KOPT-K1 (cell line): ENCODE measurements around the gene ANKRD33B.
A peak's percentile ranks its signal among the peaks of the same experiment; 100 is the strongest.
"Not testable (repeated sequence)": the region's sequence is repeated elsewhere in the genome, so short reads cannot be mapped to it uniquely, and the experiment has no call there.

Experiments used
- H3K27ac ChIP-seq: fragments of 200-600 bp; sonication (generic); 2 replicates; pipeline ENCODE4 v1.5.1; 2016; ENCODE audit warnings: antibody characterized with exemption, mild to moderate bottlenecking, low read depth, low read length; ENCODE audit not compliant: poor library complexity, severe bottlenecking
- H3K36me3 ChIP-seq: fragments of 200-600 bp; sonication (generic); 2 replicates; pipeline ENCODE4 v1.5.1; 2017; ENCODE audit warnings: antibody characterized with exemption, mild to moderate bottlenecking, low read length, moderate library complexity; ENCODE audit not compliant: insufficient read depth
- H3K9me3 ChIP-seq: fragments of 200-600 bp; sonication (generic); 2 replicates; pipeline ENCODE4 v1.5.1; 2017; ENCODE audit warnings: antibody characterized with exemption, low read length, mild to moderate bottlenecking; ENCODE audit not compliant: insufficient read depth, poor library complexity, severe bottlenecking

Gene ANKRD33B

DNA sequence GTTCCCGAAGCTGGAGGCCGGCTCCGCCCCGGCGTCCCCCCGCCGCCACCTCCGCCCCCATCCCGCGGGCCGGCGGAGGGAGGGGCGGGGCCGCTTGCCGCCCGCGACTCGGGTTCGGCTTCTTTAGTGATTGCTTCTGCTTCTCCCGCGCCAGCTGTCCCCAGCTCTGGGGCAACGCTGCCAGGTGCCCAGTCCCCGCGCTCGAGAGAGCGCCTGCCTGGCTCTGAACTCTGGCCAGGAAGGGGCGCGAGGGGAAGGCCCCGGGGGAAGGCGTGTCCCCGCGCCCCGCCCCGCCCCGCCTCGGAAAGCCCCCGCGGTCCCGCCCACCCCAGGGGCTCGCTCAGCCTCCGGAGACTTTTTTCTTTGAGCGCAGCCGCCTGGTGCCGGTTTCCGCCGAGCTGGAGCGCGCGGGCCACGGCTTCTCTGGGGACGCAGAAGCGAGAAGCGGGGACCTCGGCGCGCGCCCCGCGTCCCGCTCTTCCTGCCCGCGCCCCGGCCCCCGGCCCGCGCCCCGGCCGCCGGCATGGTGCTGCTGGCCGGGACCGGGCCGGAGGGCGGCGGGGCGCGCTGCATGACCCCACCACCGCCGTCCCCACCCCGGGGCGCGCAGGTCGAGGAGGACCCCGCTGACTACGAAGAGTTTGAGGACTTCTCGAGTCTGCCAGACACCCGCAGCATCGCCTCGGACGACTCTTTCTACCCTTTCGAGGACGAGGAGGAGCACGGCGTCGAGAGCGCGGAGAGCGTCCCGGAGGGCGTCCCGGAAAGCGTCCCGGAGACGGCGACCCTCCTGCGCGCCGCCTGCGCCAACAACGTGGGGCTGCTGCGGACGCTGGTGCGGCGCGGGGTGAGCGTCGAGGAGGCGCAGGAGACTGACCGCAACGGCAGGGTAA lies at the start of gene ANKRD33B:
ANKRD33B (plus strand) TSS at position 126 of the 893 bp plus-strand sequence; CDS start at position 524, 398 bp downstream.
- Histone ChIP-seq H3K27ac (peak within 1 kb of the TSS; percentile 58), H3K9me3 (no peaks in the 10 kb centered on the region), H3K36me3 (no peaks in the 10 kb centered on the region)

DNA sequence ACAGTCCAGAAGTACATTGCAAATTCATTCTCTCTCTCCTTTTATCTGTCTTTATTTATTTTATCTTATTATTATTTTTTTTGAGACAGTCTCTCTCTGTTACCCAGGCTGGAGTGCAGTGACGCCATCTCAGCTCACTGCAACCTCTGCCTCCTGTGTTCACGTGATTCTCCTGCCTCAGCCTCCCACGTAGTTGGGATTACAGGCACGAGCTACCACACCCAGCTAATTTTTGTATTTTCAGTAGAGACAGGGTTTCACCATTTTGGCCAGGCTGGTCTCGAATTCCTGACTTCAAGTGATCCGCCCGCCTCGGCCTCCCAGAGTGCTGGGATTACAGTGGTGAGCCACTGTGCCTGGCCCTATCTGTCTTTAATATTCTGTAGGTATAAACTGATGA lies 49.3 kb upstream of the ANKRD33B start:
- not testable (repeated sequence) for H3K36me3 ChIP-seq

GRCh38 chr5:10515492-10515891 lies 48.4 kb upstream of the ANKRD33B start:
- no peak overlapping the region for H3K27ac ChIP-seq
- H3K9me3 ChIP-seq = no peaks in the 10 kb centered on the region
- H3K36me3 ChIP-seq = no peaks in the 10 kb centered on the region

More for the DNA sequence above, 49.3 kb upstream of the ANKRD33B start:
- not testable (repeated sequence) for H3K27ac ChIP-seq, H3K9me3 ChIP-seq

DNA sequence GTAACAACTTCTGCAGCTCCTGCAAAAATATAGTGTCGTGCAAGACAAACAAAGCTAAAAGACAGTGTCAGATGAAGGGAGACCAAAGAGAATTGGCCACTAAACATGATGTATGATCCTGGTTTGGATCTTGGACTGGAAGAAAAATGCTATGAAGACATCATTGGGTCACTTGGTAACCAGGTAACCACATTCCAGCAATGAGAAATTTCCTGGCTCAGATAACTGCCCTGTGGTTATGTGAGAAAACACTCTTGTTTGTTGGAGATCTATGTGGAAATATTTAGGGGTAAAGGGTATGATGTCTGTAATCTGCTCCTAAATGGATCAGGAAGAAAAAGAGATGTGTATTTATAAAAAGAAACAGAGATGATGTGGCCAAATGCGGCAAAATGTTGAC lies 45.5 kb upstream of the ANKRD33B start:
- H3K27ac ChIP-seq = no peak overlapping the region
- H3K36me3 ChIP-seq = no peaks in the 10 kb centered on the region
- peaks cover 18% of the 10 kb centered on the region for H3K9me3 ChIP-seq

DNA sequence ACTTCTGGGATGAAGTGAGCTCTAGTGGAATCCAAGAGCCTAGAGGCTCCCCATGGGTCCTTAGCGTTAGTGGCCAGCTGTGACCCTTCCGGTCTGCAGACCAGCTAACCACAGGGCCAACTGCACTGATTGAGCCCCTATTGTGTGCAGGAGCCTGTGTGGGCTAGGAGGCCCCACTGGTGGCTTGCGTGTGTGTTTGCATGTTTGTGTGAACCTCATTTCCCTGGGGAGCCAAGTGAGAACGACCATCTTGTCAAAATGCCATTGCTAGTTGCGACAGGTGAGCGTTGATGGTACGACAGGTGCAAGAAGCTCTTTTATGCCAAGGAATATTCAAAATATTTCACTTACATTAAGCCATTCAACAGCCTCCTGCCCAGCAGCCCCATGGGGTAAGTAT lies 44.1 kb upstream of the ANKRD33B start:
- Histone ChIP-seq H3K36me3 (no peaks in the 10 kb centered on the region), H3K27ac (no peak overlapping the region), H3K9me3 (peaks cover 23% of the 10 kb centered on the region)

GRCh38 chr5:10520706-10521105 lies 43.2 kb upstream of the ANKRD33B start:
- no peaks in the 10 kb centered on the region for H3K36me3 ChIP-seq
- peaks cover 23% of the 10 kb centered on the region for H3K9me3 ChIP-seq
- no peak overlapping the region for H3K27ac ChIP-seq

GRCh38 chr5:10521466-10522223 lies 42.2 kb upstream of the ANKRD33B start:
- H3K36me3 ChIP-seq = no peaks in the 10 kb centered on the region
- H3K9me3 ChIP-seq = peaks cover 23% of the 10 kb centered on the region
- no peak overlapping the region for H3K27ac ChIP-seq

GRCh38 chr5:10522224-10522611 lies 41.7 kb upstream of the ANKRD33B start:
- H3K36me3 ChIP-seq = no peaks in the 10 kb centered on the region
- no peak overlapping the region for H3K27ac ChIP-seq
- H3K9me3 ChIP-seq = peaks cover 23% of the 10 kb centered on the region

DNA sequence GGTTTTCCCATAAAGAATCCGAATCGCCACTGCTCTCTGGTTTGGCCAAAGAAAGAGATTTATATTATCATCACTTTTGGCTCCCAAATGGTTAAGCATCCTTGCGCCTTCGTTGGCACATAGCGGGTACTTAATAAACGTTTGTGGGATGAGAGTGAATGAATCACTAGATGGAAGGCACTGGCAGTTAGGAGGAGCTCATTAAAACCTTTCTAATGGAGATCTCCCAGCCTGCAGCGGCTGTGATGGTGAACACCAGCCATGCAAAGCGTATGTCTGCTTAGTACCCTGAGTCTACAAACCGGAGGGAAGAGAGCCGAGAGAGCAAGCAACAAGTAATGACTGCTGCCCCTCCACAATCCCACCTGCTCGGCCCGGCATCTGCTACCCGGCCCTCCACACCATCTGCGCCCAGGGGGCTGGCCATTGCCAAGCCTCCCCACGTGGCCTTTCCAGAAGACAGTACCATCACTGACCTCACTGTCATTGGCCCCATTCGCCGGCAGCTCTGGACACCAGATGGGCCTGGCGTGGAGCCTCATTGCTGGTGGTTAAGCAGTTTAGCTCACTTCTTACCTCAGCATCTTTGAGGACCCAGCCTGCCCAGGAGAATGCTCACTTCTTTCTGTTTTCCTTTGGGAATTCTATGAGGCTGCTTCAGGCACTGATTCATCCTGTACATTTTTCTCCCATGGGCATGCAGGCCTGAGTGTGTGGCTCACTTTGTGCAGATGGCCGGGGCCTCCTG lies 39.3 kb upstream of the ANKRD33B start:
- Histone ChIP-seq H3K27ac (no peak overlapping the region), H3K9me3 (peaks cover 23% of the 10 kb centered on the region), H3K36me3 (no peaks in the 10 kb centered on the region)

DNA sequence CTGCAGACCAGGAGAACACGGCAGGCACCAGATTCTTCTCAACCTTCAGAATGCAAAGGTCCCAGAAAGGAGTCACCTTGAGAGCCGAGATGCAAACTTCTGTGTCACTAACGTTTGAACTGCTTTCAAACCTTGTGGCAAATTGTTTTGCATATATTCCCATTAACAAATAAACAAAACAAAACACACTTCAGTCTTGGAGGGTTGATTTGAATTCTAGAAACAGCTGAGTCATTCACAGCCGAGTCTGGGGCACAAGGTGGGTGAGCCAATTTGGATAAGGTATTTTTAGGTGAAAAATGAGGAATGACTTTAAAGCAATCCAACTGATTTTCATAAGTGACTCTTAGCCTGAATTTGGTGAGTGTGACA lies 38.8 kb upstream of the ANKRD33B start:
- peaks cover 23% of the 10 kb centered on the region for H3K9me3 ChIP-seq
- H3K27ac ChIP-seq = no peak overlapping the region

GRCh38 chr5:10527281-10527950 lies 36.5 kb upstream of the ANKRD33B start:
- Histone ChIP-seq H3K36me3 (no peaks in the 10 kb centered on the region), H3K27ac (no peak overlapping the region), H3K9me3 (peaks cover 13% of the 10 kb centered on the region)

More for the DNA sequence above, 38.8 kb upstream of the ANKRD33B start:
- no peaks in the 10 kb centered on the region for H3K36me3 ChIP-seq

DNA sequence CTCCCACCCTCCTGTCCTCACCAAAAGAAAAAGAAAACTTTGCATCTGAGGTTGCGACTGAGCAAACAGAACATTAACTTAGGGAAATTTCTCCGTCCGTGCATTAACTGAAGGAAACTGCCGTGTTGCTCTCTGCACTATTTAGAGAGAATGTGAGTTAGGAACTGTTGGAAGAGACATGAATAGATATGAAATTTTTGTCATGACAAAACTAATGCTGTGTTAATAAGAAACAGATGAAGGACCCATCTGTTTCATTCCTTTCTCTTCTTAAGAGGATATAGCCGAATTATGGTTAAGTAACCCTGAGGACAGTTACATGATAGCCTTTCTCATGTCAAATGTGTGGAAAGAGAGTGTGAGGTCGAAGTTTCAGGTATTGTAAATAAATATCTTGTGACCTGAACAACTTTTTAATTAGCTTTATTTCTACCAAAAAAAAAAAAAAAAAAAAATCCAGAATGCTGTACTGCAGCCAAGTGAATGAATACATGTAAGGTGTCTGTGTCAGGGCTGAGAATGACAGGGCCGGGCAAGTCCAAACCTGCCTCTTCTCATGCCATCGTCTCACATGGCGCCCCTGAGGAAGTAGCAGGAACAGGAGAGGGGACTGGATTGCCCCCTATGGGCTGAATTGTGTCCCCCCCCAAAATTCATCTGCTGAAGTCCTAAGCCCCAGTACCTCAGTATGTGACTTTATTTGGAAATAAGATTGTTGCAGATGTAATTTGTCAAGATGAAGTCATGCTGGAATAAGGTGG lies 35.6 kb upstream of the ANKRD33B start:
- H3K27ac ChIP-seq = no peak overlapping the region
- H3K9me3 ChIP-seq = peaks cover 6% of the 10 kb centered on the region
- H3K36me3 ChIP-seq = no peaks in the 10 kb centered on the region

DNA sequence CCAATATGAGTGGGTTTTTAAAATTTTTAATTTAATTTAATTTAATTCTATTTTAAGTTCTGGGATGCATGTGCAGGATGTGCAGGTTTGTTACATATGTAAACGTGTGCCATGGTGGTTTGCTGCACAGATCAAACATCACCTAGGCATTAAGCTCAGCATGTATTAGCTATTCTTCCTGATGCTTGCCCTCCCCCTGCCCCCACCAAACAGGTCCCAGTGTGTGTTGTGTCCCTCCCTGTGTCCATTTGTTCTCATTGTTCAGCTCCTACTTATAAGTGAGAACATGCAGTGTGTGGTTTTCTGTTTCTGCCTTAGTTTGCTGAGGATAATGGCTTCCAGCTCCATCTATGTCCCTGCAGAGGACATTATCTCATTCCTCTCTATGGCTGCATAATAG lies 35.0 kb upstream of the ANKRD33B start:
- no peaks in the 10 kb centered on the region for H3K9me3 ChIP-seq

More for the DNA sequence above, 35.0 kb upstream of the ANKRD33B start:
- H3K27ac ChIP-seq = no peak overlapping the region
- no peaks in the 10 kb centered on the region for H3K36me3 ChIP-seq
